HEK293T (cell line): Measurements from ENCODE around the gene PAQR5.

ENCODE experiments used
- ARNT ChIP-seq: fragments of 450-650 bp; IDR thresholded peaks from 2 replicates; pipeline ENCODE4 v1.6.1; 2017; ENCODE audit warnings: mild to moderate bottlenecking
- ELF4 ChIP-seq: fragments of 450-650 bp; IDR thresholded peaks from 2 replicates; pipeline ENCODE4 v1.6.1; 2017; ENCODE audit warnings: antibody characterized with exemption
- FOXA1 ChIP-seq: fragments of 450-650 bp; IDR thresholded peaks from 2 replicates; pipeline ENCODE4 v1.6.1; 2016; ENCODE audit warnings: mild to moderate bottlenecking
- FOXK2 ChIP-seq: fragments of 450-650 bp; IDR thresholded peaks from 2 replicates; pipeline ENCODE4 v1.6.1; 2016; ENCODE audit warnings: mild to moderate bottlenecking
- FOXM1 ChIP-seq: fragments of 450-650 bp; IDR thresholded peaks from 2 replicates; pipeline ENCODE4 v1.6.1; 2017; ENCODE audit warnings: mild to moderate bottlenecking, borderline replicate concordance
- HDGF ChIP-seq: fragments of 450-650 bp; IDR thresholded peaks from 2 replicates; pipeline ENCODE4 v1.6.1; 2017; ENCODE audit warnings: antibody characterized with exemption, borderline replicate concordance
- L3MBTL2 ChIP-seq: fragments of 450-650 bp; conservative IDR thresholded peaks from 2 replicates; pipeline ENCODE4 v1.6.1; 2016; ENCODE audit warnings: mild to moderate bottlenecking
- LEF1 ChIP-seq: fragments of 450-650 bp; IDR thresholded peaks from 2 replicates; pipeline ENCODE4 v1.6.1; 2017; ENCODE audit warnings: mild to moderate bottlenecking, borderline replicate concordance
- SP1 ChIP-seq: fragments of 450-650 bp; IDR thresholded peaks from 2 replicates; pipeline ENCODE4 v1.6.1; 2017
- SUZ12 ChIP-seq: fragments of 450-650 bp; IDR thresholded peaks from 2 replicates; pipeline ENCODE4 v1.6.1; 2016; ENCODE audit warnings: mild to moderate bottlenecking
- TARDBP ChIP-seq: fragments of 450-650 bp; IDR thresholded peaks from 2 replicates; pipeline ENCODE4 v1.6.1; 2016
- ZNF384 ChIP-seq: fragments of 450-650 bp; IDR thresholded peaks from 2 replicates; pipeline ENCODE4 v1.6.1; 2016
- TF ChIP-seq, protein P1 (sequence below): fragments of 450-650 bp; IDR thresholded peaks from 2 replicates; pipeline ENCODE4 v1.6.1; 2016

DNA sequence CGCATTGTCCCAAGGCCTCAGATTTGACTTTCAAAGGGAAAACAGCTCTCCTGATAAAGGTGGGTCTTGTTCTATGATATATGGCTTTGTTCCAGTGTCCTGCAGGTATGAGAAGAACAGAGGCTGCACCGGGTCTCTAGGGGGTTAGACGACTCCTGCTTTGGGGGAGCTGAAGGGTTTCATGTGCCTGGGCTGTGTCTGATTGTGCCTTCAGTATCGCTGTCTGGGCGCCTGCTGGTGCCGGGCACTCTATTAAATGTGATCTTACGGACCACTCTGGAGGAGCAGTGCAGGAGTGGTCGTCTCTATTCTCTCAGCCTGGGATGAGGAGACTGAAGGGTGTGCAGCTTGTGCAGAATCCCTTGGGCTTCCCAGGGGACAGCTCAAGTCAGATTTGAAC, 16.0 kb downstream of the PAQR5 start:
- TF ChIP-seq L3MBTL2 (no peak), ZNF384 (no peak), SP1 (no peak), LEF1 (no peak), FOXM1 (no peak), TARDBP (no peak), FOXA1 (no peak), ELF4 (no peak), SUZ12 (no peak), FOXK2 (no peak), ARNT (no peak), HDGF (no peak)
- TF ChIP-seq, protein P1, sequence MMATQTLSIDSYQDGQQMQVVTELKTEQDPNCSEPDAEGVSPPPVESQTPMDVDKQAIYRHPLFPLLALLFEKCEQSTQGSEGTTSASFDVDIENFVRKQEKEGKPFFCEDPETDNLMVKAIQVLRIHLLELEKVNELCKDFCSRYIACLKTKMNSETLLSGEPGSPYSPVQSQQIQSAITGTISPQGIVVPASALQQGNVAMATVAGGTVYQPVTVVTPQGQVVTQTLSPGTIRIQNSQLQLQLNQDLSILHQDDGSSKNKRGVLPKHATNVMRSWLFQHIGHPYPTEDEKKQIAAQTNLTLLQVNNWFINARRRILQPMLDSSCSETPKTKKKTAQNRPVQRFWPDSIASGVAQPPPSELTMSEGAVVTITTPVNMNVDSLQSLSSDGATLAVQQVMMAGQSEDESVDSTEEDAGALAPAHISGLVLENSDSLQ: no peak
